ENCODE data around the gene LHX4.

The LHX4 gene

DNA sequence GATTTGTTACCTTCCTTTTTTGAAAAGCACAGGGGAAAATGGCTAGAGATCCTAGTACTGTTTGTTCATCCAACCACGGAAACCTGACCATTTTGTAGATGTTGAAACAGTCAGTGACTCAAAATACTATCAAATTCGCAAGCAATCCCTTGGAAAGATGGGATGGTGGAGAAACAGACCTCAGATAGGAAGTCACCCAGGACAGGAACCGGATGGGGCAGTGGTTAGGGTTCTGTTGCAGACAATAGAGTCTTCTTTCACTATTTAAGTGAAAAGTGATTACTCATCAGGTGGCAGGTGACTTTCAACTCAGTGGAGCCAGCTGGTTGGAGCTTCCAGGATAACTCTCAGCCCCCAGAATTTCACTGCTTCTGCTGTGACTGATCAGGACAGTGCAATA is 17.0 kb downstream of the LHX4 start:
- DNase-seq (ENCODE audit: low read depth, low spot score), result no peak
- H3K27me3 ChIP-seq (ENCODE audit: insufficient read depth, insufficient read length), result peaks cover 8% of the 10 kb centered on the region
- no peak overlapping the region for H3K9ac ChIP-seq (ENCODE audit: insufficient read length, low read depth)
- peaks cover 17% of the 10 kb centered on the region for H3K4me1 ChIP-seq (ENCODE audit: insufficient read depth, insufficient read length)
- no peaks in the 10 kb centered on the region for H3K9me3 ChIP-seq (ENCODE audit: insufficient read depth, low read length)
- H3K4me3 ChIP-seq (ENCODE audit: insufficient read length, low read depth), result no peak overlapping the region
- TF ChIP-seq SUZ12 (IDR thresholded peaks at IDR 0.05; ENCODE audit: extremely low read depth, insufficient read depth, insufficient read length), result no peak
- TF ChIP-seq YY1 (IDR thresholded peaks at IDR 0.05; ENCODE audit: insufficient read depth, insufficient read length), result no peak
- TF ChIP-seq ZNF274 (IDR thresholded peaks at IDR 0.05; ENCODE audit: low read depth, low read length), result no peak
- no peaks in the 10 kb centered on the region for H3K36me3 ChIP-seq (ENCODE audit: insufficient read depth, insufficient read length, low read length)

DNA sequence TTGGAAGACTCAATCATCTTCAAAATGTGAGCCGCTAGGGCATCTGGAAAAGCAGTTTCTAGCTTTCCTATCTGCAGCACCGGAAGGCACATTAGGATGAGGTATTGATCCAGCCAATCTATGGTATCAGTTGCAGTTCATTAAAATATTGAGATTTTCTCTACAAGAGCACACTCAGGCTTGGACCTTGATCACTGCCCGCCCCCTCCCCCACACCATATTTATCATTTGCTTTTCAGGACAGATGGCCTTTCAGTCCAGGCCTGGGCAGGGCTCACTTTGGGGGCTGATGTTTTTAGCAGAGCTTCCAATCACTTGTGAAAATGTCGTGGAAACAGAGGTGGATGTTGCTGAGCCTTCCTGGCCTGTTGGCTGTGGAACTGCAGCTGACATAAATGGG is 17.5 kb downstream of the LHX4 start:
- Histone ChIP-seq H3K9me3 (ENCODE audit: insufficient read depth, low read length) (no peaks in the 10 kb centered on the region), H3K27me3 (ENCODE audit: insufficient read depth, insufficient read length) (peaks cover 4% of the 10 kb centered on the region), H3K9ac (ENCODE audit: insufficient read length, low read depth) (no peak overlapping the region), H3K36me3 (ENCODE audit: insufficient read depth, insufficient read length, low read length) (no peaks in the 10 kb centered on the region), H3K4me1 (ENCODE audit: insufficient read depth, insufficient read length) (peaks cover 17% of the 10 kb centered on the region), H3K4me3 (ENCODE audit: insufficient read length, low read depth) (no peak overlapping the region)
- DNase-seq (ENCODE audit: low read depth, low spot score), result no peak
- TF ChIP-seq YY1 (IDR thresholded peaks at IDR 0.05; ENCODE audit: insufficient read depth, insufficient read length) (no peak), ZNF274 (IDR thresholded peaks at IDR 0.05; ENCODE audit: low read depth, low read length) (no peak), SUZ12 (IDR thresholded peaks at IDR 0.05; ENCODE audit: extremely low read depth, insufficient read depth, insufficient read length) (no peak)

- TF ChIP-seq SUZ12 (IDR thresholded peaks at IDR 0.05; ENCODE audit: extremely low read depth, insufficient read depth, insufficient read length) (no peak), YY1 (IDR thresholded peaks at IDR 0.05; ENCODE audit: insufficient read depth, insufficient read length) (no peak), ZNF274 (IDR thresholded peaks at IDR 0.05; ENCODE audit: low read depth, low read length) (no peak)
- Histone ChIP-seq H3K9me3 (ENCODE audit: insufficient read depth, low read length) (no peaks in the 10 kb centered on the region), H3K9ac (ENCODE audit: insufficient read length, low read depth) (no peak overlapping the region), H3K27me3 (ENCODE audit: insufficient read depth, insufficient read length) (peaks cover 4% of the 10 kb centered on the region), H3K4me1 (ENCODE audit: insufficient read depth, insufficient read length) (peaks cover 19% of the 10 kb centered on the region), H3K4me3 (ENCODE audit: insufficient read length, low read depth) (no peak overlapping the region), H3K36me3 (ENCODE audit: insufficient read depth, insufficient read length, low read length) (no peaks in the 10 kb centered on the region)
- DNase-seq (ENCODE audit: low read depth, low spot score), result no peak
Measured at GRCh38 chr1:180248176-180248575, 18.1 kb downstream of the LHX4 start.

GRCh38 chr1:180248731-180249681 is 18.9 kb downstream of the LHX4 start:
- no peak overlapping the region for H3K9ac ChIP-seq (ENCODE audit: insufficient read length, low read depth)
- H3K9me3 ChIP-seq (ENCODE audit: insufficient read depth, low read length), result no peaks in the 10 kb centered on the region
- no peak for DNase-seq (ENCODE audit: low read depth, low spot score)
- H3K27me3 ChIP-seq (ENCODE audit: insufficient read depth, insufficient read length), result peaks cover 4% of the 10 kb centered on the region
- H3K4me1 ChIP-seq (ENCODE audit: insufficient read depth, insufficient read length), result peaks cover 25% of the 10 kb centered on the region
- H3K4me3 ChIP-seq (ENCODE audit: insufficient read length, low read depth), result no peak overlapping the region
- H3K36me3 ChIP-seq (ENCODE audit: insufficient read depth, insufficient read length, low read length), result no peaks in the 10 kb centered on the region
- TF ChIP-seq YY1 (IDR thresholded peaks at IDR 0.05; ENCODE audit: insufficient read depth, insufficient read length) (no peak), ZNF274 (IDR thresholded peaks at IDR 0.05; ENCODE audit: low read depth, low read length) (no peak), SUZ12 (IDR thresholded peaks at IDR 0.05; ENCODE audit: extremely low read depth, insufficient read depth, insufficient read length) (no peak)

DNA sequence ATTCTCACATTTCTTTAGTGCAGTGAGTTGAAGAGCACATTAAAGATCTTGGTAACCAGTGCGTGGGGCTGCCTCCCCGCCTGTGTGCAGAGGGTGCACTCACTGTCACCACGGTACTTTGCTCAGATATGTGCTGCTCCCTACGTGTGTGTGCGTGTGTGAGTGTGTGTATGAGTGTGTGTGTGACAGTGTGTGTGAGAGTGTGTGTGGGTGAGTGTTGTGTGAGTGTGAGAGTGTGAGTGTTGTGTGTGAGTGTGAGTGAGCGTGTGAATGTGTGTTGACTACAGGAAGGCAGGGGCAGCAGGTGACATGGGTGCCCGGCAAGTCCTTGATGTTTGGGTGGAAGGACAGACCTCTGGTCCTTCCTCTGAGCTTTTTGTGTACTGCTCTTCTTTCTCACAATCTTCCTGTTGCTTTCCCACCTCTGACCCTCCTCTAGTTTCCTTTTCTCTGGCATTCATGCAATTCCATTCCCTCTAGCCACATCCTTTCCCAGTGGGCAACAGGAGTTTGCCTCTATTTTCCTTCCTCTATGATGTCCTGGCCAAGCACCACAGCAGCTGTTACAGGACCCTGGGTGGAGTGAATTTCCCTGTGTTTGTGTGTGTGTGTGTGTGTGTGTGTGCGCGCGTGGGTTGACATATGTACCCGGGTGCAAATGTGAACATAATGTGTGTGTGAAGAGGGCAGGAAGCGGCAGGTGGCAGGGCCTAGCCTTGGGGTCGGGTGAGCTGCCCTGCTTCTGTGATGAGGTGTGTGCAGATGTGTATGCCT is 19.8 kb downstream of the LHX4 start:
- Histone ChIP-seq H3K9ac (ENCODE audit: insufficient read length, low read depth) (no peak overlapping the region), H3K36me3 (ENCODE audit: insufficient read depth, insufficient read length, low read length) (no peaks in the 10 kb centered on the region), H3K9me3 (ENCODE audit: insufficient read depth, low read length) (no peaks in the 10 kb centered on the region), H3K27me3 (ENCODE audit: insufficient read depth, insufficient read length) (peaks cover 4% of the 10 kb centered on the region), H3K4me3 (ENCODE audit: insufficient read length, low read depth) (no peak overlapping the region), H3K4me1 (ENCODE audit: insufficient read depth, insufficient read length) (peaks cover 26% of the 10 kb centered on the region)
- no peak for DNase-seq (ENCODE audit: low read depth, low spot score)
- TF ChIP-seq YY1 (IDR thresholded peaks at IDR 0.05; ENCODE audit: insufficient read depth, insufficient read length) (no peak), ZNF274 (IDR thresholded peaks at IDR 0.05; ENCODE audit: low read depth, low read length) (no peak), SUZ12 (IDR thresholded peaks at IDR 0.05; ENCODE audit: extremely low read depth, insufficient read depth, insufficient read length) (no peak)

DNA sequence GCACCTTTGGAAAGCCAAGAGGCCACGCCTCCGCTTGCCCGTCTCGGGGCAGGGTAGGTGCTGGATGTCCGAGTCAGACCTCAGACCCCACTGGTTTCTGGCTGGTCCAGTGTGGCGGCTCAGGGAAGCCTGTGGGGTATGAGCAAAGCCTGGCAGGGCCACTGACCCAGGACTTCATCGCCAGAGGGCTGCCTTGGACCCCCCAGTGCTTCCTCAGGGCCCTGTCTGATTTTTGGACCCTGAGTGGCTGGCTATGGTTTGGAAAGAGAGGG is 20.4 kb downstream of the LHX4 start:
- Histone ChIP-seq H3K27me3 (ENCODE audit: insufficient read depth, insufficient read length) (peaks cover 4% of the 10 kb centered on the region), H3K4me1 (ENCODE audit: insufficient read depth, insufficient read length) (peaks cover 26% of the 10 kb centered on the region), H3K4me3 (ENCODE audit: insufficient read length, low read depth) (no peak overlapping the region), H3K9me3 (ENCODE audit: insufficient read depth, low read length) (no peaks in the 10 kb centered on the region), H3K9ac (ENCODE audit: insufficient read length, low read depth) (no peak overlapping the region), H3K36me3 (ENCODE audit: insufficient read depth, insufficient read length, low read length) (no peaks in the 10 kb centered on the region)
- DNase-seq (ENCODE audit: low read depth, low spot score), result no peak
- TF ChIP-seq ZNF274 (IDR thresholded peaks at IDR 0.05; ENCODE audit: low read depth, low read length), result no peak
- no peak for TF ChIP-seq SUZ12 (IDR thresholded peaks at IDR 0.05; ENCODE audit: extremely low read depth, insufficient read depth, insufficient read length)
- no peak for TF ChIP-seq YY1 (IDR thresholded peaks at IDR 0.05; ENCODE audit: insufficient read depth, insufficient read length)

DNA sequence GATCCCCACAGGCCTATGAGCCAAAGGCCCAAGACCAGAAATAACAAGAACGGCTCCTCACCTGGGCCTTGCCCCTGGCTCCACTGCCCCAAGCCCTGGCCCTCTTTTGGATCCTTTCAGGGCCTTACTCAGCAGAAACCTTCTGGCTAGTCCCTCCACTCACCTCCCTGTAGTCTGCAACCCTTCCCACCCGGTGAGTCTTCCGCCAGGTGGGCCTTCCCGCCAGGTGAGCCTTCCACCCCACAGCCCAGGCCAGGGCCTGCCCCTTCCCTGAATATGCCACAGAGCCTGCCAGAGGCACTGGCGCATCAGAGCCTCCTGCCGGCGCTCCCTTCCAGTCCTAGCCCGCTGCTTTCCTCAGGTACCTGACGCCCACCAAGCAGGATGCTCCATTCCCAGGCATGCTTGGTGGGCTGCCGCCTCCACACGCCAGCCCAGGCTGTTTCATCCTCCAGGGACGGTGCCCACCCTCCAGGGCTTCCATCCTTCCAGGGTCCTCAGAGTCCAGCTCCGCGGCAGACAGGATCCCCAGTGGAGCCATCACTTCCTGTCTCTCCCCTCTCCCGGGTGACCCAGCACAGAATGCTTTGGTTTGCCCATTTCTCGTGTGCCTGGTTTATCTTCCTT is 20.9 kb downstream of the LHX4 start:
- no peaks in the 10 kb centered on the region for H3K9me3 ChIP-seq (ENCODE audit: insufficient read depth, low read length)
- H3K27me3 ChIP-seq (ENCODE audit: insufficient read depth, insufficient read length), result peaks cover 4% of the 10 kb centered on the region
- no peak overlapping the region for H3K4me3 ChIP-seq (ENCODE audit: insufficient read length, low read depth)
- TF ChIP-seq SUZ12 (IDR thresholded peaks at IDR 0.05; ENCODE audit: extremely low read depth, insufficient read depth, insufficient read length) (no peak), ZNF274 (IDR thresholded peaks at IDR 0.05; ENCODE audit: low read depth, low read length) (no peak), YY1 (IDR thresholded peaks at IDR 0.05; ENCODE audit: insufficient read depth, insufficient read length) (no peak)
- peaks cover 26% of the 10 kb centered on the region for H3K4me1 ChIP-seq (ENCODE audit: insufficient read depth, insufficient read length)
- no peaks in the 10 kb centered on the region for H3K36me3 ChIP-seq (ENCODE audit: insufficient read depth, insufficient read length, low read length)
- no peak for DNase-seq (ENCODE audit: low read depth, low spot score)
- H3K9ac ChIP-seq (ENCODE audit: insufficient read length, low read depth), result no peak overlapping the region

Measured in NT2/D1 (cell line).